Stimulated activated CD4-positive, alpha-beta T cell treated with anti-CD3 and anti-CD28 coated beads, Interleukin-2, amount 100 ng/mL, for 4 hours (primary cell): Measurements from ENCODE around the gene INSR.

Experiments
- DNase-seq: peaks from one replicate; pipeline ENCODE4 v3.0.0-alpha.2; 2020; ENCODE audit warnings: low read depth

The INSR gene

GRCh38 chr19:7295912-7296536 is 1.8 kb upstream of the INSR start:
- no peak for DNase-seq

DNA sequence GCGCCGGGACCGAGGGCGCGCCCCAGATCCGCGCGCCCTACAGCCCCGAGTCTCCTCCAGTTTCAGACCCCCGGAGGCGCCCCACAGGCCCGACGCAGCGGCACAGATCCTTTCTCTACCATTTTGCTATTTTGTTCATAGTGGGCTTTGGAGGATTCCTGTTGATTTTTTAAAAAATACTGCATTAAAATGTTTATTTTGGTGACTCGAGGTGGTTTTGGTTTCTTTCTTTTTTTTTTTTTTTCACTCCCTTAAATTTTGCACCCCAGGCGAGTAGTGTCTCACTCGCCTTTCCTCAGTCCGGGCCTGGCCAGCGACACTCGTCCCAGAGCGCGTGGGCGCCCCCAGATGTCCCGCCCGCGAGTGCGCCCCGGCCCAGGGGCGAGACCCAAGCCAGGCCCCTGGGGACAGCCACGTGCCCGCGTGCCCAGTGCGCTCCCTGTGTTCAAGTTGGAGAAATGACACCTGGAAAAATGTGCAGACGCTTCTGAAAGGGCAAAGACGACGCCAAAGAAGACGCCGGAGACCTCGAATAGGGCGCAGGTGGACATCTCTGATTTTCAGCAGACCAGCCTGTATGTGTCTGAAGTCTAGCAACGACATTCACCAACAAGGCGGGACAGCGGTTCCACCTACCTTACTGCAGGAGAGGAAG is 471 bp upstream of the INSR start:
- DNase-seq, result no peak

DNA sequence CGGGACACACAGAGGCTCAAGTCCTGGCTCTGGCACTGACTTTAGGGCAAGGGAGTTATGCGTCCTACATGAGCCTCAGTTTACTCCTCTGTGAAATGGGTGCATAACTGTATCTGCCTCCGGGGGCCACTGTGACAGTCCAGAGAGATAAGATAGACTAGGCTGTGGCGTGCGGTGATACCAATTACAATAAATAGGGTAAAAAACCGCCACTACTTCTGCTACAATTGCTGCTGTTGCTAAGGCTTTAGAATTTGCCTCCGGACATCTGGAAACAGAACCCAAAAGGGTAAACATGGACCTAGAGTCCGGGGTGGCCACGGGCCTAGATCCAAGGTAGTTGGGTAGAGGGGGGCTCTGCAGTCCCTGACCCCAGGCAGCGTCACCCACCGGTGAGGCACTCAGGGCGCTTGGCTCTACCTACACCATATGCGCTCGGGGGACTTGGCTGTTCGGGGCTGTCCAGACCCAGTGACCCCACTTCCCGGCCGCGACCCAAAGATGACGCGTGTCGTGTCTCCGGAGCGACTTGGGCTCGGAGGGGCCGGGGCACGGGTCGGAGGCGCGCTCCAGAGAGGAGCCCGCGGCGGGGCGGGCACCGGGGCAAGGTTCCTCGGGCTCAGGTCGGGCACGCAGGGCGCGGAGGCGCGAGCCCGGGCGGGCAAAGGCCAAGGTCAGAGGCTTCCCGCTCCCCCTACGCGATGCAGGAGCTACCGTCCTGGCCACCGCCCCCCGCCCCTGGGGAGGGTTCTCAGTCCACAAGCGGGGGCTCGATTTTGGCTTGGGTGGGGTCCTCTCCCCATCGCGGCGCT is 1.1 kb downstream of the INSR start:
- no peak for DNase-seq

- no peak for DNase-seq
Observed at GRCh38 chr19:7292352-7292949, 1.8 kb downstream of the INSR start.

DNA sequence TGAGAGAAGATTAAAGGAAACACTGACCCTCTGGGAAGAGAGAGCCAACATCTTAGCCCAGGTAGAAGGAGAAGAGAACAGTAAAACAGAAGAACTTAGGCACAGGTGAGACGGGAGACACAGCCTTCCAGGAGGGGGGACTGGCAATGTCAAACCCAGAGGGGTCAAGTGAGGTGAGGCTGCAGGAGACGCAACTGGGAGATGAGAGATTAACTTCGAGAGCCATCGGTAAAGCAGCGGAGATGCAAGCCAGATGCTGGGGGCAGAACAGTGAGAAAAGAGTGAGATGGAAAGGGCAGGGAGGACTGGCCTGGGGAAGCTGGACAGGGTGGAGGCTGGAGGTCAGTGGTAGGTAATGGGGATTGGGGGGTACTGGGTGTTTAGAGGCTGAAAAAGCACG is 5.2 kb downstream of the INSR start:
- DNase-seq, result no peak

DNA sequence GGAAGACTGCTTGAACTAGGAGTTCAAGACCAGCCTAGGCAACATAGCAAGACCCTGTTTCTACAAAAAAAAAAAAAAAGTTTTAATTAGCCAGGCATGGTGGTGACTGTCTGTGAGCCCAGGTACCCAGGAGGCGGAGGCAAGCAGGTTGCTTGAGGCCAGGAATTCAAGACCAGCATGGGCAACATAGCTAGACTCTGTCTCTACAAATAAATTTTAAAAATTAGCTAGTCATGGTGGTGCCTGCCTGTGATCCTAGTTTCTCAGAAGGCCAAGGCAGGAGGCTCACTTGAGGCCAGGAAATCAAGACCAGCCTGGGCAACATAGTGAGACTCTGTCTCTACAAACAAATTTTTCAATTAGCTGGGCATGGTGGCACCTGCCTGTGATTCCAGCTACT is 6.1 kb downstream of the INSR start:
- DNase-seq, result no peak

- DNase-seq, result no peak
Observed at GRCh38 chr19:7287722-7288121, 6.5 kb downstream of the INSR start.

- DNase-seq, result no peak
Observed at GRCh38 chr19:7280940-7281666, 13.1 kb downstream of the INSR start.

DNA sequence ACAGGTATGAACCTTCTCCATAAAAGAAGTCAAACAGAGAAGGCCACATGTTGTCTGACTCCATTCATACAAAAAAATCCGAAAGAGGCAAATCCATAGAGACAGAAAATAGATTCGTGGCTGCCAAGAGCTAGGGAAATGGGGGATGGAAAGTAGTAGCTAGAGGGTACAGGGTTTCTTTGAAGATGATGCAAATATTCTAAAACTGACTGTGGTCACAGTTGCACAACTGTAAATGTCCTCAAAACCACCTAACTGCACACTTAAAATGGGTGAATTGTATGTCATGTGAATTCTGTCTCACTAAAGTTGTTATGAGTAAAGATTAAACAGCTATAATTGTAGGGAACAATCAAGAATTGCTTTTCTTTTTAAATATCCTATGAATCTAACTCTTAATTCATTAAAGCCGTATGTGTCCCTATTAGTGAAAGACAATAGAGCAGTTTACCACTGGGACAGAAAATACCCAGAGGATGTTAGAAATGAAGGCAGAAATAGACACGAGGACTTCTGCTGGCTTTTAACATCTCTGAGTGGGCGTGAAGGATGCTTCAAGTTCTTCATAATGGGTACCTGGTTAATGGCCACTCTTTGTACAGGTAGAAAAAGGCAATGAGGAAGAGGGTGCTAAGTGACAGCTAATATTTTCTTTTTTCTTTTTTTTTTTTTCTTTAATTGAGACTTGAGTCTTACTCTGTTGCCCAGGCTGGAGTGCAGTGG is 21.2 kb downstream of the INSR start:
- no peak for DNase-seq

GRCh38 chr19:7268705-7269098 is 25.5 kb downstream of the INSR start:
- DNase-seq, result no peak

- no peak for DNase-seq
Observed at GRCh38 chr19:7267792-7268704, 26.2 kb downstream of the INSR start.

- DNase-seq, result no peak
Observed at GRCh38 chr19:7266832-7267231, 27.4 kb downstream of the INSR start.

- DNase-seq, result no peak
Observed at GRCh38 chr19:7265963-7266362, 28.3 kb downstream of the INSR start.

DNA sequence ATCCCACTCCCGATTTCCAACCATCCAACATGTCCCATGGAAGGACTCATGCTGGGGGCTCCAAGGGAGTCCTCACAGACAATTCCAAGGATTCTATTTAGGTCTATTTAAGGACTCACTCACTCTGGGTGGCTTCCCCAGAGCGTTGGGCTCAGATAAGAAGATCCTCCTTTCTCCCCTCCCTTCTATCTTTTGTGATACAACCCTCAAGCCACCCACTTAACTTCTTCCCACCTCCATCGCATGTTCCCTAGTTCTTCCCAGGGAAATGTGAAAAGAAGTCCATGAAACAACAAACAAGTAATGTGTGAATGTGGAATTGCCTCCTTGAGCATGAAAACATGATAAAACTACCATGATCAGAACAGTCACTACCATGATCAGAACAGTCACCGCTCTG is 29.4 kb downstream of the INSR start:
- no peak for DNase-seq

DNA sequence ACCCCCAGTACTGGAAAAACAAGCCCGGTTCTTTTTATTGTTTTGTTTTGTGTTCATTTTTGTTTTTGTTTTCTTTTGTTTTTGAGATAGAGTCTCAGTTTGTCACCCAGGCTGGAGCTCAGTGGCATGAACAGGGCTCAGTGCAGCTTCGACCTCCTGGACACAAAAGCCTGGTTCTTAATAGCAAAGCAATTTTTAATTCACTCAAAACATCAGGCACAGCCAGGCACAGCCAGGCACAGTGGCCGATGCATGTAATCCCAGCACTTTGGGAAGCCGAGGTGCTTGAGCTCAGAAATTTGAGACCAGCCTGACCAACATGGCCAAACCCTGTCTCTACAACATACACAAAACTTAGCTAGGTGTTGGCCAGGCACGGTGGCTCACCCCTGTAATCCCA is 30.7 kb downstream of the INSR start:
- no peak for DNase-seq

DNA sequence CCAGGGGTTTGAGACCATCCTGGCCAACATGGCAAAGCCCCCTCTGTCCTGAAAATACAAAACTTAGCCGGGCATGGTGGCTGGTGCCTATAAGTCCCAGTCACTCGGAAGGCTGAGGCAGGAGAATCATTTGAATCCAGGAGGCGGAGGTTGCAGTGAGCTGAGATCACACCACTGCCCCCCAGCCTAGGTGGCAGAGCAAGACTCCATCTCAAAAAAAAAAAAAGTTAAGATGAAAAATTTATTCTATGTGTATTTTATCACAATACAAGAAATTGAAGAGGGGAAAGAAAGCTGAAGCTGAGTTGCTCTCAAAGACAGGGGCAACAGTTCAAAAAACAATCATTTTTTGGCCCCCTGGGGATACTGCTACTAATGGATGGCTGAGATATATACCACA is 31.1 kb downstream of the INSR start:
- DNase-seq, result no peak

DNA sequence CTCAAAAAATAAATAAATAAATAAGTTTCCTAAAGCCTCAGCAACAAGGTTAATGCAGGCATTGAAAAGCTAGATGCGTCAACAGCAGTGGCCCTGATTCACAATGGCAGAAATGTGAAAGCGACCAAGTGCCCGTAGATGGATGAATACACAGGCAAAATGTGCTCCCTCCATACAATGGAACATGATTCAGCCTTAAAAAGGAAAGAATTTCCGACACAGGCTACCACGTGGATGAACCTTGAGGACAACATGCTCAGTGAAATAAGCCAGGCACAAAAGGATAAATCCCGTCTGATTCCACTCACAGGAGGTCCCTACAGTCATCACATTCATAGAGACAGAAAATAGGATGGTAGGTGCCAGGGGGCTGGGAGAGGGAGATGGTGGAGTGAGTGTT is 31.7 kb downstream of the INSR start:
- DNase-seq, result no peak

DNA sequence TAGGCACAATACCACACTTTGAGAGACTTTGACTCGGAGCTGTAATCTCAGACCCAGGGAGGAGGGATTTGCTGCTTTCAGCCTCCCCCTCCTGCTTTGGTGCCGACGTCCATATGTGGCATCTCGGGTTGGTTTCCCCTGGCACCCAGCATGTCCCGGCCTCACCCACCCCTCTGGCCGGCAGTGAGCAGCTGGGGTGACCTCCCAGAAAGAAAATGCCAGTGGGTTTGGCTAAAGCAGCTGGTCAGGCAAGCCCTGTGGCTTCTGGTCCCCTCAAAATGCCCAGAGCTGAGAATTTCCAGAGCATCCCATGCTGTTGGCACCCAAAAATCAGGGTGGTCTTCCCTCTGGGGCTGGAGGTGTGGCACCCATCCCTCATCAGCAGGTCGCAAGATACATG is 34.1 kb downstream of the INSR start:
- no peak for DNase-seq

GRCh38 chr19:7258840-7259395 is 35.3 kb downstream of the INSR start:
- no peak for DNase-seq
